Astrocyte (in vitro differentiated cells and primary cell): ENCODE measurements around the gene FGD2.

ENCODE experiments used
- CTCF ChIP-seq: IDR thresholded peaks from 2 replicates; pipeline ENCODE4 v1.5.1; 2011; ENCODE audit warnings: low read depth, mild to moderate bottlenecking, inconsistent platforms, low read length, moderate library complexity; ENCODE audit not compliant: insufficient read depth
- EZH2 ChIP-seq: IDR thresholded peaks from 2 replicates; pipeline ENCODE4 v1.6.1; 2012; ENCODE audit warnings: mild to moderate bottlenecking, low read length, inconsistent platforms; ENCODE audit not compliant: insufficient read depth

GRCh38 chr6:37008484-37009465 lies 3.3 kb downstream of the FGD2 start:
- no peak for TF ChIP-seq CTCF
- no peak for TF ChIP-seq EZH2
